Fibroblast of pulmonary artery (primary cell): ENCODE data around the gene HOMER2.

Experiments
- DNase-seq: peaks from one replicate; pipeline ENCODE4 v3.0.0-alpha.2; 2010; ENCODE audit warnings: low read depth
- H3K4me3 ChIP-seq: replicated peaks from 2 replicates; pipeline ENCODE4 v1.5.1; 2011; ENCODE audit warnings: low read depth, mild to moderate bottlenecking, control low read depth, low read length, moderate library complexity
- CTCF ChIP-seq: IDR thresholded peaks from 2 replicates; pipeline ENCODE4 v1.5.1; 2011; ENCODE audit warnings: mild to moderate bottlenecking, control low read depth, low read length, inconsistent platforms; ENCODE audit errors: missing control alignments

The HOMER2 gene

GRCh38 chr15:82848241-82848993 is 104.1 kb downstream of the HOMER2 start:
- DNase-seq, result no peak
- TF ChIP-seq CTCF, result no peak
- H3K4me3 ChIP-seq, result no peak overlapping the region

DNA sequence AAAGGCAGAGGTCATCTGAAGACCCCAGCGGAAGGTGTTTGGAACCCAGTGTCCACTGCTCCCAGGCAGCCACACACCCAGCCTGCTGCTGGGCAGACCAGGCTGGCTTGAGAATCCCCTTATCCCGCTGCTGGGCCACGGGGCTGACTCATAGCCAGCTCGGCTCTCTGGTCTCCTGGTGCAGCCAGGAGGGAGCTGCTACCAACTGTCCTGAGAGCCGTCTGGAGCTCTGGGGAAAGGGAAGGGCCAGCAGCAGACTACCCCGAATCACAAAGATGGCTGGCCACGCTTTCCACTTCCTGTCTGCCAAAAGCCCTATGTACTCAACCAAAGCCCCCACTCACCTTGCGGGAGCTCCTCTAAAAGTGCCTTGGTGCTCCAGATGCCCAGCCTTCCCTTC is 104.8 kb downstream of the HOMER2 start:
- TF ChIP-seq CTCF, result no peak
- DNase-seq, result no peak
- H3K4me3 ChIP-seq, result no peak overlapping the region

DNA sequence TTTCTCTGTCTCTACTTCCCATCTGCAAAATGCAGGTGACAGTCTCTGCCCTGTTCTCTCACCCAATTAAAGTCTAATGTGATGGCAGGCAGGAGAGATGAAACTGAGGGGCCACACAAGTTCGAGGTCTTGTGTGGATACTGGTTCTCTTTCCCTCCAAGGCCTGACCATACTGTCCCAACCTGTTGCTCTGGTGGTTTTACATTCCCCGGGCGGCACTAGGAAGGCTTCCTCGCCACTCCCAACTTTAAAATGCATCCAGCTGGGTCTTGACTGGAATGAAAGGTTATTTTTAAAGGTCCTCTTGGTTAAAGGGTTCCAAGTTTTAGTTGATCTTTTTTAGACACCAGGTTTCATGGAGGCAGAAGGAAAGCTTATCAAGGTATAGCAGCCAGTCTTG is 105.9 kb downstream of the HOMER2 start:
- no peak overlapping the region for H3K4me3 ChIP-seq
- no peak for DNase-seq

DNA sequence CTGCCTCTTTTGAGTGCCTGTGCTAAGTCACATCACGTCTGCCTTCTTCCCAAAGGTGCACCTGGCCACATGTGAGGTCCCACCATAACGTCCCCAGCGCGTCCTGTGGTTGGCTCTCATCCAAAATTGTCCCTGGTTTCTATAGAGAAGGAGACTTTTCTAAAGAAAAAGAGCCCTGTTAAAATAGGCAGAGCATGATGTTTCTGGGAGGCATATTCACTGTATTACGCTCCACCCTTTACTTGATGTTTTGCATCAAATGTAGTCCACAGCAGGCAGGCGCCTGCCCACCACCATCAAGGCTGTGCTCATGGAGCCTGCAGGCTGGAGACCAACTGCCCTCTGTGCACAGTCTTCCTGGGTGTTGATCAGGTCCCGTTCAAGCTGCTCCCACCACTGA is 106.8 kb downstream of the HOMER2 start:
- no peak for TF ChIP-seq CTCF
- no peak for DNase-seq
- no peak overlapping the region for H3K4me3 ChIP-seq

More for the DNA sequence above, 105.9 kb downstream of the HOMER2 start:
- no peak for TF ChIP-seq CTCF

DNA sequence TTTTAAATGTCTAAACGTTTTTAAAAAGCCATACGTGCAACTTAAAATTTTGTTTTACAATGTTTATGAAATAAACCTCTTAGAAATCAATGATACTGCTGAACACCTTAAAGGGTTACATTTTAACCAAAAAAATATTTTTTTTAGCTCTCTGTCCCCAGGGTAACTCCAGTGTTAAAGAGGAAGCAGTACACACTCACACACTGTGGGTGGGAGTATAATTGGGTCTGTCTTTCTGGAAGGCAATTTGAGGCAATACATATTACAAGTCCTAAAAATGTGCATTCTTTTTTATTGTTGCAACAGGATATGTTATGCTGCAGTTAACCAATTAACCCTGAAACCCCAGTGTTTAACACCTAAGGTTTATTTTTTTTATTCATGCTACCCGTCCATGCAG is 109.0 kb downstream of the HOMER2 start:
- TF ChIP-seq CTCF, result no peak
- no peak overlapping the region for H3K4me3 ChIP-seq
- DNase-seq, result no peak

DNA sequence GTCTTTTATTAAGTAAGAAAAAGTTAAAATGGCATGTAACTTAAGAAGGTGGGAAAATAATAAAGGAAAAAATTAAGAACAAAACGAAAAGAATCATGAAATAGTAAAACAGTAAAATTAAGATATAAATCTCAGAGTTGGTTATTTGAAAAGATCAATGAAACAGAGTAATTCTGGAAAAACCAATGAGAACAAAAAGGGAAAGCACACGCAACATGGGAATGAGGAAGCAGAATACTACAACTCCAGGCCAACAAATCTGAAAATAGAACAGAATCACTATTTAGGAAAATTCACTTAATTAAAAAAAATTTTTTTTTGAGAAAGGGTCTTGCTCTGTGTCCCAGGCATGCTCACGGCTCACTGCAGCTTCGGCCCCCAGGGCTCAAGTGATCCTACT is 112.4 kb downstream of the HOMER2 start:
- DNase-seq, result no peak
- TF ChIP-seq CTCF, result no peak
- H3K4me3 ChIP-seq, result no peak overlapping the region

DNA sequence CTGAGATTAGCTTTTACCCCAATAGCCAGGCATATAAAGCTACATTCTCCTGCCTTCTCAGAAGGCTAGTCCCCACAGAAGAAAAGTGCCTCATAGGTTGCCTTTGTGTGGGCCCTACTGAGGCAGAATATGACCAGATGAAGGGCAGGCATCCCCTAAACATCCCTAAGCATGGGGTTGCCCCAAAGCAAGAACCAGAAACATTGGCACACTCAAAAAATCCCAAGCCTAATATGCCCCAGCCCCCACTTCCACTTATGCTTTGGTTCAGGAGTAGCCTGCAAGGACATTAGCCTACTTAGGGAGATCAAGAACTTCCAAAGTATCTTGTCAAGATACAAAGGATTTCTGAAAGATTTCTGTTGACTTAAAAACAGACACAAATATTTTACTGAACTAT is 113.4 kb downstream of the HOMER2 start:
- no peak overlapping the region for H3K4me3 ChIP-seq
- DNase-seq, result no peak
- TF ChIP-seq CTCF, result no peak
